Left lobe of liver (tissue), 2 donors: ENCODE data around the gene TMEM184C. TPM values are rescaled to one million over a fixed set of nuclear protein-coding genes. Genes with fewer than 3 reads are reported as not detected.

Experiments used
- ATAC-seq: fragments of 200-7000 bp; cut with Tn5 transposase; one replicate; pipeline ENCODE4 v1.9.1; 2020; ENCODE audit warnings: mild to moderate bottlenecking, moderate library complexity
- DNase-seq: peaks from one replicate; pipeline ENCODE4 v3.0.0-alpha.2; 2020; ENCODE audit warnings: low spot score
- total RNA-seq: library from RNA; stranded (reverse); gene quantifications from one replicate; pipeline ENCODE4 v1.2.1, GENCODE V29; 2021
- donor health status: DM: no; HTN: no; CAD: no; lungs with moderate emphysema.
- donor health status: DM: no; HTN: yes; CAD: no.

Gene TMEM184C
- total RNA-seq, 1 donor from 2014 or later: 22.0 TPM

DNA sequence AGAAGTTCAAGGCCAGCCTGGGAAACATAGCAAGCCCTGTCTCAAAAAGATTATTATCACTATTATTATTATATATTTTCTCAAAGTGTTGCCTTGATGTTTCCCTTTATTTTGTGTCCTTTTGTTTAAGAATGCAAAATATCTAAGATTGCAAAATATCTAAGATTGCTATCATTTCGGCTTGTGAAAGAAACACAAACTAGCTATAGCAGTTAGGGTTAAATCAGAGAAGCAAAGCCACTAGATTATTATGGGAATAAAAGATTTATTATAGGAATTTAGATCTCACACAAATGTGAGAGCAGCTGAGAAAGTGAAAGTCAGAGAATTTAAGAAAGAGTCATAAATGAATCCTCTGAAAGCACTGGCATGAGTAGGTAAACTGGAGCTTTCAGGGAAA lies 18.0 kb upstream of the TMEM184C start:
- ATAC-seq: no peak

DNA sequence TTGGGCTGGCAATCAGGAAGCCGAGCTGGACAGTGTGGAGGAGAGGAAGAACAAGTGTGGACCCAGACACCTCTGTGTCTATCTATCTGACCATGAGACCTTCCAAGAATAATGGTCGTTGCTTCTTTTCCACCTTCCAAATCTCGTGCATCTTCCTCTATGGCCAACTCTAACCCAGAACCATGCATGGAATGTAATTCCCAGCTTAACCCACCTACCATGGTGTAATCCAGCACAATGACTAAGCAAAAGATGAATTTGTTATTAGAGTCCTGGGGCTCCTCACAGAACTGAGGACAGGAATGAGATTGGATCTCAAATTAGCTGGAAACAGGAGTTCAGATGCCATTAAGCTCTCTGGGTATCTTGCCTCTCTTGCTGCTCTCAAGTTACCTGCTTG lies 17.4 kb upstream of the TMEM184C start:
- DNase-seq (no peak), ATAC-seq (no peak)

More for the DNA sequence above, 18.0 kb upstream of the TMEM184C start:
- no peak for DNase-seq

DNA sequence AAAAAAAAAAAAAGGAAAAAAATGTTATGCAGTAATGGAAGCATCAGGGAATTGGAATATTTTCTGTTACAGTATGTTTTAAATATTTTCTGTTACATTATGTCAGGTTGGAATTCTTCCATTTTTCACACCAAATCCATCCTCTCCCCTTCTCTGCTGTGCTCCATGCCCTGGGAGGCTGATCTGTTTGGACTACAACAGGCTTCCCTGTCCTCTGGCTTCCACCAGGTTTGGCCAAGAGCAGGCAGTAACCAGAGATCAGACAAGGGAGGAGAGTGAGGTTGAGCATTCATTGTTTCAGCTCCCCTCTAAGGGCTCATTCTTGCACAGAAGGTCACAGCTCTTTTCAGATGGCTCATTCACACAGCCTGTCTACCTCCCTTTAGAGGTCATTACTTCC lies 11.7 kb upstream of the TMEM184C start:
- ATAC-seq: no peak
- DNase-seq: no peak

DNA sequence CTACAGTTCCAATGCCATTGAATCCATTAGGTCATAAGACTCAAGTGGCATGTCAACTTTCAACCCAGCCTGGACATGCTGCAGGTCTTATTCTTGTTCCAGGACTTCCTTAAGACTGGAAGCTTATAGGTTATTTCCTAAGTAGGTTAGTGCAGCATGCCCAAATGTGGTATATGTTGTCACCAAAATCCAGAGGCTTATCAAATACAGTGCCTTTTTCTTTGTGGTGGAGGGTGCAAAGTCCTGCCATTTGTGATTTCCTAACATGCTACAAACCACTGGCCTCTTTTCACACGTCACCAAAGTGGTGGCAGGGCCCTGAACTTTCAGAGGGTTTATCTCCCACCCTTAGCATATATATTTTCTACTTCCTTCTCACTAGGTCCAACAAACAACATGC lies 9.7 kb upstream of the TMEM184C start:
- DNase-seq: no peak
- ATAC-seq: peak; percentile 61

DNA sequence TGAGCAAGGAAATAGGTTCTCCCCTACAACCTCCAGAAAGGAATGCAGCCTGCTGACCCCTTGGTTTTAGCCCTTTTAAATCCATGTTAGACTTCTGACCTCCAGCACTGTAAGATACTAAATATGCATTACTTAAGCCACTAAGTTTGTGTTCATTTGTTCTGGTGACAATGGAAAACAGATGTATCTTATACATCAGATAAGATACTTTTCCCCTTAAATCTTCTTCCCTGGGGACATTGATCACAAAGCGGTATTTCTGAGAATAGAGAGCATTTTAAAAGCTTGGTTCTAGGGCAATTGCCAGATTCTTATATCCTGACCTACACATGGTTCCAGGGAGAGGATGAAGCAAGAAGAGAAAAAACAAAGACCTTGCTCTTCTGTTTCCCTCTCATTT lies 6.5 kb upstream of the TMEM184C start:
- ATAC-seq: no peak
- no peak for DNase-seq

DNA sequence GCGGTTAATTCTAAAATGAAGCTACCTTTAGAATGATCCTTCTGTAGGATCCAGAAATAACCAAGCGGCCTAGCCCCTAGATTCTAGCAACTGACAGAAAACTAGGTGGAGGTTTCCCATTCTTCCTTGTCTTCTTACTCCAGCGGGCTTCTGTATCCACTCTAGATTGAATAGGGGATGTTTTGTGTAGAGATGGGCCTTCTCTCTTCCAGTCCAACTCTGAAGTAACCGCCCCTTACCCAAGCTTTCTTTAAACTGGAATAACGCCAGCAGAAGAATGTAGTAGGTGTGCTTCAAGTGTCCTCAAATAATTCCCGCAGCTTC lies 386 bp upstream of the TMEM184C start:
- DNase-seq (no peak), ATAC-seq (no peak)

DNA sequence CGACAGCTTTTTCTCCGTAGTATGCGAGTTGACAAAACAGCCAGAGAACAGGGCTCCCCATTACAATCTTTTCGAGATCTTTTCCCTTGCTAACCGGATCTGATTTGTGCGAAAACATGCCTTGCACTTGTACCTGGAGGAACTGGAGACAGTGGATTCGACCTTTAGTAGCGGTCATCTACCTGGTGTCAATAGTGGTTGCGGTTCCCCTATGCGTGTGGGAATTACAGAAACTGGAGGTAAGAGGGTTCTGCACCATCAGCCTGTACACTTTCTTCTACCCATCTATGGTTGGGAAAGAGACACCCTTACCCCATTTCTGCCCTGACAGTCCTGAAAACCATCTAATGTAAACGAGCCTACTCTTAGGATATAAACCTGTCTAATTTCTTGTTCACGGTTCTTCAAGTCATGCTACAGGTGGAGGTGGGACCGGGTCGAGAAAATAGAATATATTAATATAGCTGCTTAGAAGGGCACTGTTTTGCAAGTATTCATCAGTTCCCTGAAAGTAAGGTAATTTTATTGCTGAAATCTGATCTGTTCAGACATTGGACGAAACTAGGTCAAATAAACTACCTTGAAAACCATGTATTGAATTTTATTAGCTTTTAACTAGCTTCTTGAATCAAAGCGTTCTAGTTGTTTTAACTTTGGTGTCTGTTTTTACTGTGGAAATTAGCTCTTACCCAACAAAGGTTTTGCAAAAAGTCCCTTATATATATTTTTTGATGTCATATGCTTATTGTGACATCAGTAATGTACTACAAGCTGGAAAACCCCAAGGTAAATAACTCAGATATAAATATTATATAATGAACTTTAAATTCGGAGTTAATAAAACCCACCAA lies 869 bp downstream of the TMEM184C start:
- ATAC-seq (peak; percentile 56), DNase-seq (no peak)

DNA sequence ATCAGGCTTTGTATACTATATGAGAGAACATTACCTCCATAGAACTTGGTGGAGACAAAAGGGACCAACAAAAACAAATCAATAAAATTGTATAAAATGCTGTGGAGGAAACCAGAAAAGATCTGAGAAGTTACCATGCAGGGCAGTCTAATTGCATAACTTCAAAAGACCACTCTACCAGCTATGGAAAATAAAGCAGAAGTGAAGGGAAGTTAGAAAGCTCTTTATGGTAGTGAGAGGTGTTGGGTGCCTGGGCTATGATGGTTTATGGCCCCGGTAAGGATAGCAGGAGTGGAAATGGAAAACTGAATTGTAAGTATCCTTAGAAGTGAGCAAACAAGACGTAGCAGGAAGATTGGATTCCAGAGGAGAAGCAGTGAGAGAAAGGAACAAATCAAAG lies 3.1 kb downstream of the TMEM184C start:
- DNase-seq (no peak), ATAC-seq (no peak)

DNA sequence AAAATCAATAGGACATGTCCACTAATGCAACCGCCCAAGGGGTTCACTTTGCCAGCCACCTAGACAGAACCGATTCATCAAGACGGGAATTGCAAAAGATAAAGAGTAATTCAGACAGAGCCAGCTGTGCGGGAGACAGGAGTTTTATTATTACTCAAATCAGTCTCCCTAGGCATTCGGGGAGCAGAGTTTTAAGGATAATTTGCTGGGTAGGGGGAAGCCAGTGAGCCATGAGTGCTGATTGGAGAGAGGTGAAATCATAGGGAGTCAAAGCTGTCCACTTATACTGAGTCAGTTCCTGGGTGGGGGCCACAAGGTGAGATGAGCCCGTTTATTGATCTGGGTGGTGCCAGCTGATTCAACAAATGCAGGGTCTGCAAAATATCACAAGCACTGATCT lies 8.5 kb downstream of the TMEM184C start:
- ATAC-seq: no peak
- DNase-seq: no peak

DNA sequence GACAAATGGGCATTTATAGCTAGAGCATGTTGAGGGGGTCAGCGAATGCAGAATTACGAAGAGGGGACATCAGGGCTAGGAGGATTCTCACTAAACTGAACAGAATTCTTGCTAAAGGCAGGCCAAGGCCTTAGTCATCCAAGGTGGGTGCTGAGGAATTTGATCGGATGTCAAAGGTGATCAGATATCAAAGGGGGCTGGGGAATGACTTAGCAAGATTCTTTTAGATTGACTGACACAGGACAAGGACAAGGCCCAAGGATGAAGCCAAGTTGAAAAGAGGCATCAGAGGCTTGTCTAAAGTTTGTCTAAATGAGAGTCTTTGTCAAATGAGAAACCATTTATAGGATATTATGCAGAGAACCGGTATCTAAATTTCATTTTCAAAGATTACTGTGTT lies 9.7 kb downstream of the TMEM184C start:
- DNase-seq: no peak
- ATAC-seq: no peak

DNA sequence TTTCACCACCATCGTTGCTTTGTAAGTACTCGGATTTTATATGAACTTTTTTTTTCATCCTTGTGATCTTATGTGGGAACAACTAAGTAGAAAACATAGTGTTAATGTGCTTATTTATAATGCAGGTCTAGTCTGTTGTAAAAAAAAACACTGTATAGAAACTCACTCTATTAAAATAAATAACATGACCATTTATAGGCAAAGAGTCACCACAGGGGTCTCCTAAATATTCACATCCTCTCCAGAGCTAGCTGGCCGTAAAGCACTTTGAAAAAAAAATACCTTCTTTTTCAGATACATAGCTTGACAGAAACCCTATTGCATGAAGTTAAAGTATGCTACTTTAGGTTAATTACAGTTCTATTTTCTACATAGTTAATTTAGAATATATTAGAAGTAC lies 11.2 kb downstream of the TMEM184C start:
- ATAC-seq (no peak), DNase-seq (no peak)

DNA sequence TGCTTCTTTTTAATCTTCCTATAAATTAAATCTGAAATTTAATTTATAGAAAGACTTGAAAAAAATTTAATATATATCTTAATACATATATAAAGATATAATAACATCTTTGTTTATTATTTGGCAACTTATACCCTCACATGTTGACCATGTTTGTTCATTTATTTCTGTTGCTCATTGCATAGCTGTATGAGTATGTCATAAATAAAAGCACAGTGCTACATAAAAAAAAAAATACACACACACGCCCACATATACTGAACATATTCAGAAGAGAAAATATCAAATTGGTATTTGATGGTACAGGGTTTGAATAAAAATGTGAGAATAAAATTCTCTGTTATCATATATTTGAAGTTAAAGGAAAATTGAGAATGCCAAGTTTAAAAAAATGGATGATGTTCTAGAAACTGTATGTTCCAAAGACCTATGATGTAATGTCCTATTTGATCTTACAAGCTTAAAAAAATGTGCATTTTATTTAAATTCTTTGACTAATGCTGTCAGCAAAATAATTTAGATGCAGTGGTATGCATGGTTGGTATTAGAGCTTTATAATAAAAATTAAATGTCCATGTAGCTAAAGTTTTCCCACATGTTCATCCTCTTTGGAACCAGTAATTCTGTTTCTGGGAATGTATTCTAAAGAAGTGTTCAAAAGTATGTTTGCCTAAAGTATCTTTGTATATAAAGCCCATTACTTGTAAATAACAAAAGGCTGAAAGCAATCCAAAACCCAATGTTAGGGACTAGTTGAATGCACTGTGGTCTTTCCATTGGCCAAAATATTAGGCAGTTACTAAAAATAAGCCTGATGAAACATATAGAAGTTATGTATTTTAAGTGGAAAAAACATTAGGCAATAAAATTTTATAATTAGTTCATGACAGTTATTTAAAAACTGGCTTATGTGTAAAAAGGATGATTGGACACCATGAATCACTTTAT lies 12.9 kb downstream of the TMEM184C start:
- no peak for ATAC-seq

DNA sequence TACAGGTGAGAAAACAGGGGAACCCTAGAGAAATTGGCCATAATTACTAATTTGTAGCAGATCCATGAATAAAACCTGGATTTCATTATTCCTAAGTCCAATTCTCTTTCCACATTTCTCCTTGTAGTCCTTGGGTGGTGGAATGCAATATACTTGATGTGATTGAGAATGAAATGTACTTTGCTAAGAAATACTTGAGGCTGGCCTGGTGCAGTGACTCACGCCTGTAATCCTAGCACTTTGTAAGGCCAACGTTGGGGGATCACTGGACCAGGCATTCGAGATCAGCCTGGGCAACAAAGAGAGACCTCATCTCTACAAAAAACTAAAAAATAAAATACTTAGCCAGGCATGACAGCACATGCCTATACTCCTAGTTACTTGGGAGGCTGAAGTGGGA lies 15.9 kb downstream of the TMEM184C start:
- no peak for ATAC-seq
- no peak for DNase-seq

More for the DNA sequence above, 12.9 kb downstream of the TMEM184C start:
- no peak for DNase-seq

DNA sequence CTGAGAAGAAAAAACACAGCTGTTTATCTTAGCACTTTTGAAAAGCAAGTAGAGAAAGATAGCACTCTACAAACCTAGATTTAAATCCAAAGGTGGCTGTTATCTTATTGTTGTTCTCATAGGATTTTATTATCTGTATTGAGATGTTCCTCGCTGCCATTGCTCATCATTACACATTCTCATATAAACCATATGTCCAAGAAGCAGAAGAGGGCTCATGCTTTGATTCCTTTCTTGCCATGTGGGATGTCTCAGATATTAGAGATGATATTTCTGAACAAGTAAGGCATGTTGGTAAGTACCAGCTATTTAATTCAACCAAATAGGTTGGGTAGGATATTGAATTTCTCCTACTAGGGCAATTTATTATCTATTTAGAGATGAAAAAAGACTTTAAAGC lies 16.4 kb downstream of the TMEM184C start:
- no peak for ATAC-seq
- DNase-seq: no peak

DNA sequence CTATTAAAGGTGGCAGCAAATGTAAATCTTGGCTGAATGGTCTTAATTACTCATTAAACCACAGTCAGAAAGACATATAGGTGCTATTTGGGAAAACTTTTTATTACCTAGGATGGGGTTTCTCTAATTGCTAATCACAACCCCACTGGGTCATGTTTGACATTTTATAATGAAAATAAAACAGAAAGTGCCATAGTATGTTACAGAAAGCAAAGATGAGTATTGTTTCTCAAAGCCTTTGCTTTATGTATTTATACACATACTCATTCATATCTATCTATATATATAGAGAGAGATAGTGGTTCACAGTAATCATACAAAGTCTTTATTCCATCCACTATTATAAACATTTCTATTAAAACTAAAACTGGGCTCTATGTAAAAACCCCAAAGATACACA lies 18.2 kb downstream of the TMEM184C start:
- DNase-seq (no peak), ATAC-seq (no peak)

DNA sequence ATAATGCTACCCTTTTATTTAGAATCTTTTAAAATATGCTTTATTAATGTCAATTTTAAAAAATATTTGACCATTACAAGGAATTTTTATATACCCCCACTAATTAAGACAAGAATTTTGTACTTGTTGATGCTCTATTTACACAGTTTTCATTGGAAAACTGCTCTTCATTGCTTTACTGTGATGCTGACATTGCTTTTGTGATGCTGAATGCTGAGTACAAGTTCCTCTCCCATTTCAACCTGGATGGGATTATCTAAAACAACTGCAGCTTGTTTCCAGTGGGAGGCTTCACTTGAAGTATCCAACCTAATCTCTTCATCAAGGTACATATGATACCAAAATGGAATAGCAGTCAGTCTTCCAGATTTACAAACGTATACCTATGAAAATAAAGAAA lies 21.2 kb downstream of the TMEM184C start:
- no peak for ATAC-seq
- no peak for DNase-seq

DNA sequence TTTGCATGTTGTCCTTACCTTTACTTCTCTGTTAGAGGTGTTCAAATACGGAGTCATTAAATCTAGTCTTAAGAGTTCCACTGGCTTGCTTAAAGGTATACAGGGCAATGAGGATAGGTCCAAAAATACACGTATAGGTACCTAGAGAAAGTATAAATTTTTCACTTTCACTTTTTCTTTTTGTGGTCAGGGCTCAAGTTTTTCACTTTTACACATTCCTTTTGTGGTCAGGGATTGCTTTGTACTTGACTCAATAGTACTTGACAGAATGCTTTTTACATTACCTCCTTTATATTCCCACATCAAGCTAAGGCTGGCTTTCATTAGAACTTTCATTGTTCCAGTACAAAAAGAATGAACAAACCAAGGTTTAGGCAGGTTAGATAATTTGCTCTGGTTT lies 21.7 kb downstream of the TMEM184C start:
- DNase-seq (no peak), ATAC-seq (no peak)

DNA sequence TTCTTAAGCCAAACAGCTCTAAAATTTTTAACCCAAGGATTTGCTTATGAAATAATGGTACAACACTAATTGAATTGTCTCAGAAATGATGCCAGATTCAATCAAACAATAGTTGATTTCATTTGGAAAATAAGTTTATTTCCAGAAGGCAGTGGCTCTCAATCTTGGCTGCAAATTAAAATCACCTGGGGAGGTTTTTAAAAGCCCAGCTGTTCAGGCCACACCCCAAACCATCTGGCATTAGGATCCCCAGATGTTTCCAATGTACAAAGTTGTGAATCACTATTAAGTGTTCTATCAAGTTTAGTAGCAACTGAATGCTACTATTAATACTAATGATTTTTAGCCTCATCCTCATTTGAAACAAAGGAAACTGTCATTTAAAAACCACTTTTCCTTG lies 22.2 kb downstream of the TMEM184C start:
- ATAC-seq (no peak), DNase-seq (no peak)

DNA sequence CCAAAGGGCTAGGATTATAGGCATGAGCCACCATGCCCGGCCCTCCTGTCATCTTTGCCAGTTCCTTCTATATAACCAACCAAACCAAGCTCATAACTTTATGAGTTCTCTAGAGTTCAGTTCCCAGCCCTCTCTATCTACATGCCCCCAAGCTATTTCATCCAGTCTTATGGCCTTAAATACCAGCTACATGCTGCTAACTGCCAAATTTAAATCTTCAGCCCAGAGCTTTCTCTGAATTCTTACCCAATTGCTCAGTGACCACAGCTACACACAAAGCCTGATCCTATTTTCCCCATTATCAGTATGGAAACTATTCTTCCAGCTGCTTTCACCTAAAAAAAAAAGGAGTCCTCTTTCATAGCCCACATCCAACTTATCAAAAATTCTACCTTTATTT lies 23.1 kb downstream of the TMEM184C start:
- DNase-seq: no peak
- ATAC-seq: no peak

DNA sequence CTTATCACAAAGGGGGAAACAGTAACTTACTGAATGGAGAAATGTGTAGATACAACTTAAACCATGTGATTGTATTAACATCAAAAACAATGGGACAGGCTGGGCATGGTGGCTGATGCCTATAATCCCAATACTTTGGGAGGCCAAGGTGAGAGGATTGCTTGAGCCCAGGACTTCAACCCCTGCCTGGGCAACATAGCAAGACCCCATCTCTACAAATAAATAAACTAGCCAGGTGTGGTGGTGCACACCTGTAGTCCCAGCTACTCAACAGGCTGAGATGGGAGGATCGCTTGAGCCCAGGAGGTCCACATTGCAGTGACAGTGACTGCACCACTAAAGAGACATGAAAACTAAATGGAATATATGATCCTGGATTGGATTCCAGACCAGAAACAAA lies 26.4 kb downstream of the TMEM184C start:
- DNase-seq: no peak
- no peak for ATAC-seq

DNA sequence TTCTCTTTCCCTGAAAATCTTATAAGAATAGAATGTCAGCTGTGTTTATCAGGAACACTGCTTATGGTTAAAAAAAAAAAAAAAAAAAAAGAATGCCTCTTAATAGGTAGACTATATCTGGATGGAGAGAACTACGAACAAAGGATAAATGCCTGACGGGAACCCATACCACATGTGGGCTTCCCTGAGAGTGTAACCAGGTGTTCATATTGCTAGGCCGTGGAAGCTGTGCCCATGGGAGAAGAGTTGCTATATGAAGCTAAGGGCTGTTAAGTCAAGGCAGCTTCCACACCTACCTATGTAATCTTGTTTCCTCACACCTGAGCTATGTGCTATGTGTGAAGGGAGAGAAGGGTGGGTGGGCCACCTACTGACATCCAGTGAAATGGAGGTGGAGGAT lies 27.3 kb downstream of the TMEM184C start:
- ATAC-seq: no peak

DNA sequence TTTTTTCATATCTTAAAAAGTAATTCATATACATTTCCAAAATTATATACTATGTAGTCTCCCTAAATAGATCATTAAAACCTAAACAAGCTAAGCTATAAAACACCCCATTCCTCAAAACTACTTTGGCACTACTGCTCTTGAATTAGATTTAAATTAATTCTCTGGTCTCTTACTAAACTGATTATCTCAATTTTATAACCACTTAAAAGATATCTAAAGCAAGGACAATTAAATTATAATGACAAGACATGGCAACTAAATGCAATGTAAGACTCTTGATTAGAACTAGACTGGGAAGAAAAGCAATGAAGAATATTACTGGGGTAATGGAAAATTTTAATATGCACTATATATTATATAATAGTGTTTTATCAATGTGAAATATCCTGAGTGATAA lies 27.9 kb downstream of the TMEM184C start:
- ATAC-seq (no peak), DNase-seq (no peak)

More for the DNA sequence above, 27.3 kb downstream of the TMEM184C start:
- DNase-seq: no peak
